Measurements from ENCODE around the gene FGF8.

DNA sequence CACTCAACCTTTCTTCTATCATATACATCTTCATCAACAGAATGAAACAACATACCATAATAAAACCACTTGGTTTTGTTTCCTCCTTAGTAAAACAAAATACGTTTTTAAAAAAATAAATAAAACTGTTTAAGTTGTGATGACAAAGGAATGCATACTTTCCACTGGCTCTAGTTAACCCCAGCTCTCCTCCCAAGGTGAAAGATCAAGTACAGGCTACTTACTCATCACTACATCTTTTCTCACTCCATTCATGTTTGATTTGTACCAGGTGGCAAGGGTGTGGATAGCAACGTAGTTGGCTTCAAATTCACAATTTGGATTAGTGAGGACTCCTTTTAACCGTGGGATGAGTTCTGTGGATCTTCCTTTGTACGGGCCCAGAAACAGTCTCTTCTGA lies 27.6 kb upstream of the FGF8 start:
- TF ChIP-seq, protein P1, sequence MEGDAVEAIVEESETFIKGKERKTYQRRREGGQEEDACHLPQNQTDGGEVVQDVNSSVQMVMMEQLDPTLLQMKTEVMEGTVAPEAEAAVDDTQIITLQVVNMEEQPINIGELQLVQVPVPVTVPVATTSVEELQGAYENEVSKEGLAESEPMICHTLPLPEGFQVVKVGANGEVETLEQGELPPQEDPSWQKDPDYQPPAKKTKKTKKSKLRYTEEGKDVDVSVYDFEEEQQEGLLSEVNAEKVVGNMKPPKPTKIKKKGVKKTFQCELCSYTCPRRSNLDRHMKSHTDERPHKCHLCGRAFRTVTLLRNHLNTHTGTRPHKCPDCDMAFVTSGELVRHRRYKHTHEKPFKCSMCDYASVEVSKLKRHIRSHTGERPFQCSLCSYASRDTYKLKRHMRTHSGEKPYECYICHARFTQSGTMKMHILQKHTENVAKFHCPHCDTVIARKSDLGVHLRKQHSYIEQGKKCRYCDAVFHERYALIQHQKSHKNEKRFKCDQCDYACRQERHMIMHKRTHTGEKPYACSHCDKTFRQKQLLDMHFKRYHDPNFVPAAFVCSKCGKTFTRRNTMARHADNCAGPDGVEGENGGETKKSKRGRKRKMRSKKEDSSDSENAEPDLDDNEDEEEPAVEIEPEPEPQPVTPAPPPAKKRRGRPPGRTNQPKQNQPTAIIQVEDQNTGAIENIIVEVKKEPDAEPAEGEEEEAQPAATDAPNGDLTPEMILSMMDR (IDR thresholded peaks at IDR 0.05; ENCODE audit: insufficient read depth, low read length): no peak
- TF ChIP-seq REST (IDR thresholded peaks at IDR 0.05; ENCODE audit: insufficient replicate concordance, low read depth) (no peak), POLR2AphosphoS5 (IDR thresholded peaks at IDR 0.05; ENCODE audit: low read depth) (no peak), SPI1 (IDR thresholded peaks at IDR 0.05; ENCODE audit: borderline replicate concordance, low read depth) (no peak), GABPA (IDR thresholded peaks at IDR 0.05; ENCODE audit: low read depth) (no peak)

Measured in HL-60 (cell line).